HL-60 (cell line): ENCODE measurements around the gene SKI.

Experiments used
- DNase-seq, 2 experiments: peaks; one replicate each; pipeline ENCODE4 v3.0.0-alpha.2; 2010 to 2020; ENCODE audit warnings: low read depth in 1 of 2, low spot score in 1 of 2
- H3K27ac ChIP-seq: fragments of 250-450 bp; sonication (Bioruptor Pico); replicated peaks from 2 replicates; pipeline ENCODE4 v1.5.1; 2020; ENCODE audit warnings: mild to moderate bottlenecking, moderate library complexity
- H3K27me3 ChIP-seq: fragments of 250-450 bp; sonication (Bioruptor Pico); 2 replicates; pipeline ENCODE4 v1.5.1; 2021; ENCODE audit warnings: mild to moderate bottlenecking, moderate library complexity; ENCODE audit not compliant: insufficient read depth, poor library complexity, severe bottlenecking
- H3K4me3 ChIP-seq: replicated peaks from 2 replicates; pipeline ENCODE4 v1.5.1; 2011; ENCODE audit warnings: mild to moderate bottlenecking, control low read depth, low read length; ENCODE audit not compliant: insufficient read depth
- GABPA ChIP-seq: IDR thresholded peaks from 2 replicates; pipeline ENCODE4 v1.6.1; 2012; ENCODE audit warnings: low read depth
- POLR2AphosphoS5 ChIP-seq: IDR thresholded peaks from 2 replicates; pipeline ENCODE4 v1.6.1; 2012; ENCODE audit warnings: low read depth
- SPI1 ChIP-seq: IDR thresholded peaks from 2 replicates; pipeline ENCODE4 v1.6.1; 2012; ENCODE audit warnings: low read depth, mild to moderate bottlenecking, borderline replicate concordance
- TF ChIP-seq, protein P1 (sequence below): IDR thresholded peaks from one replicate; pipeline ENCODE4 v1.5.1; 2011; ENCODE audit warnings: low read length, control low read depth, inconsistent platforms; ENCODE audit not compliant: insufficient read depth
- TF ChIP-seq, protein P2 (sequence below): IDR thresholded peaks from 2 replicates; pipeline ENCODE4 v1.6.1; 2012; ENCODE audit warnings: low read depth; ENCODE audit not compliant: insufficient replicate concordance

SKI gene

GRCh38 chr1:2231532-2232254 lies 3.6 kb downstream of the SKI start:
- H3K27ac ChIP-seq: peak overlapping the region; percentile 78
- H3K4me3 ChIP-seq: peak overlapping the region; percentile 67
- DNase-seq: peak; percentile 73 to 79
- no peak for TF ChIP-seq GABPA
- TF ChIP-seq, protein P1, sequence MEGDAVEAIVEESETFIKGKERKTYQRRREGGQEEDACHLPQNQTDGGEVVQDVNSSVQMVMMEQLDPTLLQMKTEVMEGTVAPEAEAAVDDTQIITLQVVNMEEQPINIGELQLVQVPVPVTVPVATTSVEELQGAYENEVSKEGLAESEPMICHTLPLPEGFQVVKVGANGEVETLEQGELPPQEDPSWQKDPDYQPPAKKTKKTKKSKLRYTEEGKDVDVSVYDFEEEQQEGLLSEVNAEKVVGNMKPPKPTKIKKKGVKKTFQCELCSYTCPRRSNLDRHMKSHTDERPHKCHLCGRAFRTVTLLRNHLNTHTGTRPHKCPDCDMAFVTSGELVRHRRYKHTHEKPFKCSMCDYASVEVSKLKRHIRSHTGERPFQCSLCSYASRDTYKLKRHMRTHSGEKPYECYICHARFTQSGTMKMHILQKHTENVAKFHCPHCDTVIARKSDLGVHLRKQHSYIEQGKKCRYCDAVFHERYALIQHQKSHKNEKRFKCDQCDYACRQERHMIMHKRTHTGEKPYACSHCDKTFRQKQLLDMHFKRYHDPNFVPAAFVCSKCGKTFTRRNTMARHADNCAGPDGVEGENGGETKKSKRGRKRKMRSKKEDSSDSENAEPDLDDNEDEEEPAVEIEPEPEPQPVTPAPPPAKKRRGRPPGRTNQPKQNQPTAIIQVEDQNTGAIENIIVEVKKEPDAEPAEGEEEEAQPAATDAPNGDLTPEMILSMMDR: no peak
- TF ChIP-seq, protein P2, sequence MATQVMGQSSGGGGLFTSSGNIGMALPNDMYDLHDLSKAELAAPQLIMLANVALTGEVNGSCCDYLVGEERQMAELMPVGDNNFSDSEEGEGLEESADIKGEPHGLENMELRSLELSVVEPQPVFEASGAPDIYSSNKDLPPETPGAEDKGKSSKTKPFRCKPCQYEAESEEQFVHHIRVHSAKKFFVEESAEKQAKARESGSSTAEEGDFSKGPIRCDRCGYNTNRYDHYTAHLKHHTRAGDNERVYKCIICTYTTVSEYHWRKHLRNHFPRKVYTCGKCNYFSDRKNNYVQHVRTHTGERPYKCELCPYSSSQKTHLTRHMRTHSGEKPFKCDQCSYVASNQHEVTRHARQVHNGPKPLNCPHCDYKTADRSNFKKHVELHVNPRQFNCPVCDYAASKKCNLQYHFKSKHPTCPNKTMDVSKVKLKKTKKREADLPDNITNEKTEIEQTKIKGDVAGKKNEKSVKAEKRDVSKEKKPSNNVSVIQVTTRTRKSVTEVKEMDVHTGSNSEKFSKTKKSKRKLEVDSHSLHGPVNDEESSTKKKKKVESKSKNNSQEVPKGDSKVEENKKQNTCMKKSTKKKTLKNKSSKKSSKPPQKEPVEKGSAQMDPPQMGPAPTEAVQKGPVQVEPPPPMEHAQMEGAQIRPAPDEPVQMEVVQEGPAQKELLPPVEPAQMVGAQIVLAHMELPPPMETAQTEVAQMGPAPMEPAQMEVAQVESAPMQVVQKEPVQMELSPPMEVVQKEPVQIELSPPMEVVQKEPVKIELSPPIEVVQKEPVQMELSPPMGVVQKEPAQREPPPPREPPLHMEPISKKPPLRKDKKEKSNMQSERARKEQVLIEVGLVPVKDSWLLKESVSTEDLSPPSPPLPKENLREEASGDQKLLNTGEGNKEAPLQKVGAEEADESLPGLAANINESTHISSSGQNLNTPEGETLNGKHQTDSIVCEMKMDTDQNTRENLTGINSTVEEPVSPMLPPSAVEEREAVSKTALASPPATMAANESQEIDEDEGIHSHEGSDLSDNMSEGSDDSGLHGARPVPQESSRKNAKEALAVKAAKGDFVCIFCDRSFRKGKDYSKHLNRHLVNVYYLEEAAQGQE: no peak
- TF ChIP-seq POLR2AphosphoS5: no peak
- peak; percentile 33; the same call in 1 of the 2 replicates for TF ChIP-seq SPI1
- peaks cover 2% of the 10 kb centered on the region for H3K27me3 ChIP-seq

- H3K27me3 ChIP-seq: no peaks in the 10 kb centered on the region
- TF ChIP-seq, protein P2: no peak
- TF ChIP-seq POLR2AphosphoS5 (no peak), SPI1 (no peak), GABPA (no peak)
- TF ChIP-seq, protein P1: no peak
- no peak for DNase-seq
- peak overlapping the region; percentile 78 for H3K27ac ChIP-seq
- peak overlapping the region; percentile 67 for H3K4me3 ChIP-seq
These were observed 4.3 kb downstream of the SKI start for GRCh38 chr1:2232255-2232915.

GRCh38 chr1:2232916-2233438 lies 4.9 kb downstream of the SKI start:
- TF ChIP-seq SPI1: no peak
- TF ChIP-seq, protein P1: no peak
- TF ChIP-seq, protein P2: no peak
- TF ChIP-seq GABPA: no peak
- TF ChIP-seq POLR2AphosphoS5: no peak

More at GRCh38 chr1:2232916-2233438, 4.9 kb downstream of the SKI start:
- Histone ChIP-seq H3K27ac (peak overlapping the region; percentile 78), H3K27me3 (no peaks in the 10 kb centered on the region), H3K4me3 (peak overlapping the region; percentile 67)
- peak in 1 of 2 experiments; percentile 24 for DNase-seq
